OCI-LY1 (cell line): ENCODE data around the gene KATNAL2.

Experiments used
- H2AFZ ChIP-seq: fragments of 200-600 bp; sonication (generic), shearing (Covaris generic); 2 replicates; pipeline ENCODE4 v1.6.0; 2014; ENCODE audit warnings: antibody characterized with exemption, mild to moderate bottlenecking, low read length
- H3F3A ChIP-seq: fragments of 200-600 bp; sonication (generic), shearing (Covaris generic); 2 replicates; pipeline ENCODE4 v1.6.0; 2014; ENCODE audit warnings: mild to moderate bottlenecking, antibody characterized with exemption, low read length, moderate library complexity; ENCODE audit not compliant: insufficient read depth
- H3K27ac ChIP-seq: fragments of 200-600 bp; sonication (generic); 2 replicates; pipeline ENCODE4 v1.5.1; 2014; ENCODE audit warnings: low read length, mixed run types, mild to moderate bottlenecking, low read depth; ENCODE audit not compliant: poor library complexity, severe bottlenecking
- H3K27me3 ChIP-seq: fragments of 200-600 bp; sonication (generic); 2 replicates; pipeline ENCODE4 v1.6.0; 2014; ENCODE audit warnings: antibody characterized with exemption, mild to moderate bottlenecking, low read length, moderate library complexity; ENCODE audit not compliant: insufficient read depth
- H3K36me3 ChIP-seq: fragments of 200-600 bp; sonication (generic); 2 replicates; pipeline ENCODE4 v1.6.1; 2014; ENCODE audit warnings: mild to moderate bottlenecking, antibody characterized with exemption, low read length, moderate library complexity, mixed read lengths; ENCODE audit not compliant: insufficient read depth
- H3K4me1 ChIP-seq: fragments of 200-600 bp; sonication (generic); 2 replicates; pipeline ENCODE4 v1.5.1; 2014; ENCODE audit warnings: mild to moderate bottlenecking, low read length, moderate library complexity; ENCODE audit not compliant: insufficient read depth, severe bottlenecking
- H3K4me2 ChIP-seq: fragments of 200-600 bp; sonication (generic), shearing (Covaris generic); 2 replicates; pipeline ENCODE4 v1.6.1; 2014; ENCODE audit warnings: low read length
- H3K4me3 ChIP-seq: fragments of 200-600 bp; sonication (generic); 2 replicates; pipeline ENCODE4 v1.5.1; 2014; ENCODE audit warnings: low read length, low read depth, mild to moderate bottlenecking, mixed read lengths; ENCODE audit not compliant: poor library complexity, severe bottlenecking
- H3K79me2 ChIP-seq: fragments of 200-600 bp; shearing (Covaris generic); 2 replicates; pipeline ENCODE4 v1.6.1; 2016; ENCODE audit warnings: mixed run types, low read length, mixed read lengths; ENCODE audit not compliant: insufficient read depth
- H3K9ac ChIP-seq: fragments of 200-600 bp; sonication (generic), shearing (Covaris generic); 2 replicates; pipeline ENCODE4 v1.6.1; 2014; ENCODE audit warnings: mild to moderate bottlenecking, low read length, mixed read lengths
- H3K9me2 ChIP-seq: fragments of 200-600 bp; sonication (generic), shearing (Covaris generic); 2 replicates; pipeline ENCODE4 v1.6.1; 2014; ENCODE audit warnings: low read depth, mild to moderate bottlenecking, low read length, mixed read lengths
- H3K9me3 ChIP-seq: fragments of 200-600 bp; shearing (Covaris generic); 2 replicates; pipeline ENCODE4 v1.6.1; 2014; ENCODE audit warnings: low read length, mixed read lengths
- H4K20me1 ChIP-seq: fragments of 200-600 bp; sonication (generic), shearing (Covaris generic); 2 replicates; pipeline ENCODE4 v1.6.0; 2016; ENCODE audit warnings: mild to moderate bottlenecking, low read length; ENCODE audit not compliant: insufficient read depth
- EZH2 ChIP-seq: fragments of 200-600 bp; sonication (generic), shearing (Covaris generic); IDR thresholded peaks from 2 replicates; pipeline ENCODE4 v1.8.0; 2017; ENCODE audit warnings: borderline replicate concordance, mixed run types, mild to moderate bottlenecking, antibody characterized with exemption, low read length, moderate library complexity, mixed read lengths
- TF ChIP-seq, protein P1 (sequence below): fragments of 200-600 bp; sonication (generic), shearing (Covaris generic); IDR thresholded peaks from 2 replicates; pipeline ENCODE4 v1.5.1; 2017; ENCODE audit warnings: mild to moderate bottlenecking, antibody characterized with exemption, low read length, moderate library complexity, mixed read lengths

KATNAL2 gene

DNA sequence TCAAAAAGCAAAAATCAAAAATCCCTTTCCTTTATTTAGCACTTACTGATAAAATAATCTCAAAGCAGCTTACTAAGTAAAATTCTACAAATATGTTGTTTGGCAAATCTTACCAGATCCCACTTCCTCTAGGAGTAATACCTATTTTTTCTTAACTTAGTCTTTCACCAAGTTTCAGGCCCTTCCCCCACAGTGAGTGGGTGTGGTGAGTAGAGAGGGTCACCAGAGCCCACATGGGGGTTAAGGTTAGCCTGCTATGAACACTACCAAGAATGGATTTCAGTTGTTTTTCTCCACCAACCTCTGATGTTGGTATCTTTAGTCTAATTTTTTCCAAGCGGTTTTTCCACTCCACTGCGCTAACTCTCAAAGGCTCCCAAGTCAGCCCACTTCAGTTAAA is 23.3 kb upstream of the KATNAL2 start:
- Histone ChIP-seq H3K4me3 (no peak overlapping the region), H2AFZ (no peak overlapping the region), H3K4me1 (no peaks in the 10 kb centered on the region), H3K27ac (no peak overlapping the region), H3K79me2 (peaks cover 88% of the 10 kb centered on the region), H3K9ac (no peak overlapping the region), H3F3A (no peaks in the 10 kb centered on the region), H3K9me3 (peaks cover 10% of the 10 kb centered on the region), H4K20me1 (no peaks in the 10 kb centered on the region), H3K36me3 (peaks cover 36% of the 10 kb centered on the region), H3K4me2 (no peak overlapping the region), H3K27me3 (no peaks in the 10 kb centered on the region), H3K9me2 (no peaks in the 10 kb centered on the region)
- TF ChIP-seq, protein P1, sequence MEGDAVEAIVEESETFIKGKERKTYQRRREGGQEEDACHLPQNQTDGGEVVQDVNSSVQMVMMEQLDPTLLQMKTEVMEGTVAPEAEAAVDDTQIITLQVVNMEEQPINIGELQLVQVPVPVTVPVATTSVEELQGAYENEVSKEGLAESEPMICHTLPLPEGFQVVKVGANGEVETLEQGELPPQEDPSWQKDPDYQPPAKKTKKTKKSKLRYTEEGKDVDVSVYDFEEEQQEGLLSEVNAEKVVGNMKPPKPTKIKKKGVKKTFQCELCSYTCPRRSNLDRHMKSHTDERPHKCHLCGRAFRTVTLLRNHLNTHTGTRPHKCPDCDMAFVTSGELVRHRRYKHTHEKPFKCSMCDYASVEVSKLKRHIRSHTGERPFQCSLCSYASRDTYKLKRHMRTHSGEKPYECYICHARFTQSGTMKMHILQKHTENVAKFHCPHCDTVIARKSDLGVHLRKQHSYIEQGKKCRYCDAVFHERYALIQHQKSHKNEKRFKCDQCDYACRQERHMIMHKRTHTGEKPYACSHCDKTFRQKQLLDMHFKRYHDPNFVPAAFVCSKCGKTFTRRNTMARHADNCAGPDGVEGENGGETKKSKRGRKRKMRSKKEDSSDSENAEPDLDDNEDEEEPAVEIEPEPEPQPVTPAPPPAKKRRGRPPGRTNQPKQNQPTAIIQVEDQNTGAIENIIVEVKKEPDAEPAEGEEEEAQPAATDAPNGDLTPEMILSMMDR: no peak
- no peak for TF ChIP-seq EZH2

DNA sequence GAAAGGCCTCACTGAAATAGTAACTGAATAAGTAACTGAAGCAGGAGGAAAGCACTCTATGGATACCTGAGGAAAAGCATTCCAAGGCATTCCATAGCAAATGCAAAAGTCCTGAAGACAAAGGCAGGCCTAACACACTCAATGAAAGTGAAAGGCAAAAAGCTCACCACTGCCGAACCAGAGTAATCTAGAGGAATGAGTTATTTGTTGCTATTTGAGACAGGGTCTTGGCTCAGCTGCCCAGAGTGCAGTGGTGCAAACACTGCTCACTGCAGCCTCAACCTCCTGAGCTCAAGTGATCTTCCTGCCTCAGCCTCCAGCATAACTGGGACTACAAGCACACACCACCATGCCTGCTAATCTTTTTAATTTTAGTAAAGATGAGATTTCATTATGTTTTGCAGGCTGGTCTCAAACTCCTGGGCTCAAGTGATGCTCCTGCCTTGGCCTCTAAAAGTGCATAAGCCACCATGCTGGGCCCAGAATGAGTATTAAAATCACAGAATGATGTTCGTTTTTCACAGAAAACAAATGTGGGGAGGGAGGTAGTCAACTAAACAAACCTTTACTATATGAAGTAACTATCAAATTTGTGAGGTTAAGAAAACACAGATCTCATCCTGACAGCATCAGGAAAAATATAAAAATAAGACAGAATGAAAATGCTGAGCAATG is 18.0 kb upstream of the KATNAL2 start:
- H4K20me1 ChIP-seq: no peaks in the 10 kb centered on the region
- H3K4me3 ChIP-seq: no peak overlapping the region
- peaks cover 90% of the 10 kb centered on the region for H3K79me2 ChIP-seq
- no peaks in the 10 kb centered on the region for H3K4me1 ChIP-seq
- H3K9ac ChIP-seq: no peak overlapping the region
- H3K4me2 ChIP-seq: no peak overlapping the region
- H3K36me3 ChIP-seq: peaks cover 42% of the 10 kb centered on the region
- no peak overlapping the region for H2AFZ ChIP-seq
- no peak overlapping the region for H3K27ac ChIP-seq
- TF ChIP-seq, protein P1: no peak
- TF ChIP-seq EZH2: no peak
- no peaks in the 10 kb centered on the region for H3K27me3 ChIP-seq
- no peaks in the 10 kb centered on the region for H3F3A ChIP-seq
- H3K9me2 ChIP-seq: no peaks in the 10 kb centered on the region
- H3K9me3 ChIP-seq: no peaks in the 10 kb centered on the region

GRCh38 chr18:46903406-46903805 is 14.0 kb upstream of the KATNAL2 start:
- Histone ChIP-seq H3K9me3 (peaks cover 9% of the 10 kb centered on the region; the same call in 1 of the 2 replicates), H3K4me2 (no peak overlapping the region), H3K79me2 (peaks cover 92% of the 10 kb centered on the region), H3F3A (no peaks in the 10 kb centered on the region), H3K27ac (no peak overlapping the region), H3K4me3 (no peak overlapping the region), H3K27me3 (no peaks in the 10 kb centered on the region), H2AFZ (no peak overlapping the region), H3K4me1 (no peaks in the 10 kb centered on the region), H3K9me2 (no peaks in the 10 kb centered on the region), H4K20me1 (no peaks in the 10 kb centered on the region), H3K36me3 (peaks cover 54% of the 10 kb centered on the region), H3K9ac (no peak overlapping the region)
- TF ChIP-seq, protein P1: no peak
